ENCODE measurements around the gene KRCC1. TPM values are rescaled to one million over a fixed set of nuclear protein-coding genes. Genes with fewer than 3 reads are reported as not detected.
"Not testable (repeated sequence)": the region's sequence is repeated elsewhere in the genome, so short reads cannot be mapped to it uniquely, and the experiment has no call there.

The KRCC1 gene
- total RNA-seq, 1 donor, result 24.2 TPM

GRCh38 chr2:87996570-87996969 lies 59.0 kb downstream of the KRCC1 start:
- Histone ChIP-seq H3K36me3 (ENCODE audit: insufficient read depth, low read length) (no peaks in the 10 kb centered on the region), H3K79me2 (ENCODE audit: insufficient read depth, low read length) (no peaks in the 10 kb centered on the region), H3K9me3 (ENCODE audit: low read depth, low read length) (no peaks in the 10 kb centered on the region), H3K4me1 (ENCODE audit: insufficient read depth, low read length) (no peaks in the 10 kb centered on the region), H2AFZ (ENCODE audit: low read length) (no peak overlapping the region), H3K4me3 (ENCODE audit: insufficient read depth, low read length) (no peak overlapping the region), H3K27me3 (ENCODE audit: insufficient read depth, low read length) (peaks cover 2% of the 10 kb centered on the region), H3K27ac (ENCODE audit: low read depth, low read length) (no peak overlapping the region), H4K20me1 (ENCODE audit: insufficient read depth, low read length) (no peaks in the 10 kb centered on the region), H3K4me2 (ENCODE audit: insufficient read depth, low read length) (no peak overlapping the region)
- no peak for DNase-seq (ENCODE audit: insufficient read length, low spot score, missing footprints)
- no peak for TF ChIP-seq CTCF (IDR thresholded peaks at IDR 0.05; ENCODE audit: extremely low read depth, low read depth, low read length)

- Histone ChIP-seq H3K4me2 (ENCODE audit: insufficient read depth, low read length) (no peak overlapping the region), H3K9me3 (ENCODE audit: low read depth, low read length) (no peaks in the 10 kb centered on the region), H4K20me1 (ENCODE audit: insufficient read depth, low read length) (no peaks in the 10 kb centered on the region), H3K79me2 (ENCODE audit: insufficient read depth, low read length) (no peaks in the 10 kb centered on the region), H3K27me3 (ENCODE audit: insufficient read depth, low read length) (peaks cover 2% of the 10 kb centered on the region), H2AFZ (ENCODE audit: low read length) (no peak overlapping the region), H3K36me3 (ENCODE audit: insufficient read depth, low read length) (no peaks in the 10 kb centered on the region), H3K4me3 (ENCODE audit: insufficient read depth, low read length) (no peak overlapping the region), H3K4me1 (ENCODE audit: insufficient read depth, low read length) (no peaks in the 10 kb centered on the region), H3K27ac (ENCODE audit: low read depth, low read length) (no peak overlapping the region)
- no peak for TF ChIP-seq CTCF (IDR thresholded peaks at IDR 0.05; ENCODE audit: extremely low read depth, low read depth, low read length)
- no peak for DNase-seq (ENCODE audit: insufficient read length, low spot score, missing footprints)
Measured at GRCh38 chr2:87995756-87996155, 59.8 kb downstream of the KRCC1 start.

- H4K20me1 ChIP-seq (ENCODE audit: insufficient read depth, low read length); H3K27ac ChIP-seq (ENCODE audit: low read depth, low read length); H3K9me3 ChIP-seq (ENCODE audit: low read depth, low read length); H2AFZ ChIP-seq (ENCODE audit: low read length); H3K4me3 ChIP-seq (ENCODE audit: insufficient read depth, low read length); H3K4me2 ChIP-seq (ENCODE audit: insufficient read depth, low read length); H3K79me2 ChIP-seq (ENCODE audit: insufficient read depth, low read length); H3K4me1 ChIP-seq (ENCODE audit: insufficient read depth, low read length); H3K27me3 ChIP-seq (ENCODE audit: insufficient read depth, low read length); DNase-seq (ENCODE audit: insufficient read length, low spot score, missing footprints); H3K36me3 ChIP-seq (ENCODE audit: insufficient read depth, low read length): not testable (repeated sequence)
Measured at GRCh38 chr2:87994304-87994850, 61.2 kb downstream of the KRCC1 start.

- not testable (repeated sequence) for H3K9me3 ChIP-seq (ENCODE audit: low read depth, low read length); H3K4me2 ChIP-seq (ENCODE audit: insufficient read depth, low read length); DNase-seq (ENCODE audit: insufficient read length, low spot score, missing footprints); H3K4me1 ChIP-seq (ENCODE audit: insufficient read depth, low read length); H3K27me3 ChIP-seq (ENCODE audit: insufficient read depth, low read length); H3K27ac ChIP-seq (ENCODE audit: low read depth, low read length); H3K79me2 ChIP-seq (ENCODE audit: insufficient read depth, low read length); H3K4me3 ChIP-seq (ENCODE audit: insufficient read depth, low read length); H4K20me1 ChIP-seq (ENCODE audit: insufficient read depth, low read length); H2AFZ ChIP-seq (ENCODE audit: low read length); H3K36me3 ChIP-seq (ENCODE audit: insufficient read depth, low read length)
Measured at GRCh38 chr2:87992569-87992968, 63.0 kb downstream of the KRCC1 start.

- H3K9me3 ChIP-seq (ENCODE audit: low read depth, low read length); DNase-seq (ENCODE audit: insufficient read length, low spot score, missing footprints); H3K36me3 ChIP-seq (ENCODE audit: insufficient read depth, low read length); H3K79me2 ChIP-seq (ENCODE audit: insufficient read depth, low read length); H2AFZ ChIP-seq (ENCODE audit: low read length); H3K27me3 ChIP-seq (ENCODE audit: insufficient read depth, low read length); H3K4me3 ChIP-seq (ENCODE audit: insufficient read depth, low read length); H3K27ac ChIP-seq (ENCODE audit: low read depth, low read length); H4K20me1 ChIP-seq (ENCODE audit: insufficient read depth, low read length); H3K4me2 ChIP-seq (ENCODE audit: insufficient read depth, low read length); H3K4me1 ChIP-seq (ENCODE audit: insufficient read depth, low read length): not testable (repeated sequence)
Measured at GRCh38 chr2:87987473-87987872, 68.1 kb downstream of the KRCC1 start.

- H3K27ac ChIP-seq (ENCODE audit: low read depth, low read length); H3K27me3 ChIP-seq (ENCODE audit: insufficient read depth, low read length); H3K36me3 ChIP-seq (ENCODE audit: insufficient read depth, low read length); H3K4me2 ChIP-seq (ENCODE audit: insufficient read depth, low read length); DNase-seq (ENCODE audit: insufficient read length, low spot score, missing footprints); H3K4me1 ChIP-seq (ENCODE audit: insufficient read depth, low read length); H3K79me2 ChIP-seq (ENCODE audit: insufficient read depth, low read length); H3K4me3 ChIP-seq (ENCODE audit: insufficient read depth, low read length); H3K9me3 ChIP-seq (ENCODE audit: low read depth, low read length); H2AFZ ChIP-seq (ENCODE audit: low read length); H4K20me1 ChIP-seq (ENCODE audit: insufficient read depth, low read length): not testable (repeated sequence)
Measured at GRCh38 chr2:87985902-87986301, 69.7 kb downstream of the KRCC1 start.

- H2AFZ ChIP-seq (ENCODE audit: low read length); H3K27me3 ChIP-seq (ENCODE audit: insufficient read depth, low read length); H3K36me3 ChIP-seq (ENCODE audit: insufficient read depth, low read length); DNase-seq (ENCODE audit: insufficient read length, low spot score, missing footprints); H4K20me1 ChIP-seq (ENCODE audit: insufficient read depth, low read length); H3K27ac ChIP-seq (ENCODE audit: low read depth, low read length); H3K4me2 ChIP-seq (ENCODE audit: insufficient read depth, low read length); H3K79me2 ChIP-seq (ENCODE audit: insufficient read depth, low read length); H3K4me3 ChIP-seq (ENCODE audit: insufficient read depth, low read length); H3K4me1 ChIP-seq (ENCODE audit: insufficient read depth, low read length); H3K9me3 ChIP-seq (ENCODE audit: low read depth, low read length): not testable (repeated sequence)
Measured at GRCh38 chr2:87981182-87981581, 74.4 kb downstream of the KRCC1 start.
